Measurements from ENCODE around the gene FFAR3.
"Not testable (repeated sequence)": the region's sequence is repeated elsewhere in the genome, so short reads cannot be mapped to it uniquely, and the experiment has no call there.

FFAR3 gene

GRCh38 chr19:35351411-35352176 lies 6.7 kb upstream of the FFAR3 start:
- no peak for DNase-seq

GRCh38 chr19:35352177-35352447 lies 6.1 kb upstream of the FFAR3 start:
- DNase-seq = no peak

- peak; percentile 85 to 88 for DNase-seq
Measured at GRCh38 chr19:35352448-35353304, 5.6 kb upstream of the FFAR3 start.

- DNase-seq = no peak
Measured at GRCh38 chr19:35353635-35354034, 4.6 kb upstream of the FFAR3 start.

GRCh38 chr19:35354898-35355297 lies 3.4 kb upstream of the FFAR3 start:
- DNase-seq = no peak

GRCh38 chr19:35355791-35356460 lies 2.3 kb upstream of the FFAR3 start:
- DNase-seq = no peak

GRCh38 chr19:35358834-35359233 lies 574 bp downstream of the FFAR3 start:
- not testable (repeated sequence) for DNase-seq

GRCh38 chr19:35359395-35359794 lies 1.1 kb downstream of the FFAR3 start:
- not testable (repeated sequence) for DNase-seq

GRCh38 chr19:35360081-35360480 lies 1.8 kb downstream of the FFAR3 start:
- DNase-seq = not testable (repeated sequence)

GRCh38 chr19:35360880-35361420 lies 2.7 kb downstream of the FFAR3 start:
- DNase-seq = no peak

- no peak for DNase-seq
Measured at GRCh38 chr19:35362261-35363000, 4.2 kb downstream of the FFAR3 start.

- no peak for DNase-seq
Measured at GRCh38 chr19:35363001-35363590, 4.8 kb downstream of the FFAR3 start.

- no peak for DNase-seq
Measured at GRCh38 chr19:35363711-35364425, 5.6 kb downstream of the FFAR3 start.

- no peak for DNase-seq
Measured at GRCh38 chr19:35365303-35365702, 7.0 kb downstream of the FFAR3 start.

- DNase-seq = no peak
Measured at GRCh38 chr19:35368378-35368777, 10.1 kb downstream of the FFAR3 start.

GRCh38 chr19:35369522-35369921 lies 11.3 kb downstream of the FFAR3 start:
- DNase-seq = no peak

- no peak for DNase-seq
Measured at GRCh38 chr19:35370722-35371121, 12.5 kb downstream of the FFAR3 start, which contains the start of gene GPR42. TSS of gene GPR42 (plus strand) at chr19:35371068. CDS start at chr19:35371360, 292 bp downstream.

GRCh38 chr19:35373492-35373891 lies 15.2 kb downstream of the FFAR3 start:
- DNase-seq = no peak

GRCh38 chr19:35374031-35374430 lies 15.8 kb downstream of the FFAR3 start:
- not testable (repeated sequence) for DNase-seq

- DNase-seq = no peak
Measured at GRCh38 chr19:35375505-35376307, 17.4 kb downstream of the FFAR3 start.

GRCh38 chr19:35377656-35378055 lies 19.4 kb downstream of the FFAR3 start:
- no peak for DNase-seq

Data from Kasumi-1 (cell line).